ENCODE data around the gene GIPC2.

The GIPC2 gene

DNA sequence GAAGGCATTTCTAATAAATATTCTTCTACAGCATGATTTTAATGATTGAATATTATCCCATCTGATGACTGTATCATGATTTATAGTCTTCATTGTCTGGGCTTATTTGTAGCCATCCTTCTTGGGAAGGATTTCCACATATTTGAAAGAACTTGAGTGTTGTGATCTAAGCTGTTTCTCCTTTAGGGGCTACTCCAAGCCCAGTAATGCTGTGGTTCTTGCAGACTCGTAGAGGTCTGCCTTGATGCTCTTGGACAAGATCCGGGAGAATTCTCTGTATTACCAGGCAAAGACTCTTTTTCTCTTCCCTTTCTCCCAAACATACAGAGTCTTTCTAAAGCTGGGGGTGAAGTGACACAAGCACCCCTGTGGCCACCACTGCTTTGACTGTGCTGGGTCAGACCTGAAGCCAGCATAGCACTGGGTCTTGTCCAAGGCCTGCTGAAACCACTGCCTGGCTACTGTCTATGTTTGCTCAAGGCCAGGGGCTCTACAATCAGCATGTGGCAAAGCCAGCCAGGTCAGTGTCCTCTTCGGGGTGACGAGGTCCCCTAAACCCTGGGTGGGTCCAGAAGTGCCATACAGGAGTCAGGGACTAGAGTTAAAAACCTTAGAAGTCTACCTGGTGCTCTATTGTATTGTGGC, 107.4 kb downstream of the GIPC2 start:
- peak; percentile 51 for DNase-seq

- no peak for DNase-seq
These were observed 109.4 kb downstream of the GIPC2 start for GRCh38 chr1:78155121-78155520.

GRCh38 chr1:78156805-78157521, 111.2 kb downstream of the GIPC2 start:
- peak; percentile 97 for DNase-seq

- peak; percentile 56 for DNase-seq
These were observed 120.0 kb downstream of the GIPC2 start for GRCh38 chr1:78165816-78166215.

DNA sequence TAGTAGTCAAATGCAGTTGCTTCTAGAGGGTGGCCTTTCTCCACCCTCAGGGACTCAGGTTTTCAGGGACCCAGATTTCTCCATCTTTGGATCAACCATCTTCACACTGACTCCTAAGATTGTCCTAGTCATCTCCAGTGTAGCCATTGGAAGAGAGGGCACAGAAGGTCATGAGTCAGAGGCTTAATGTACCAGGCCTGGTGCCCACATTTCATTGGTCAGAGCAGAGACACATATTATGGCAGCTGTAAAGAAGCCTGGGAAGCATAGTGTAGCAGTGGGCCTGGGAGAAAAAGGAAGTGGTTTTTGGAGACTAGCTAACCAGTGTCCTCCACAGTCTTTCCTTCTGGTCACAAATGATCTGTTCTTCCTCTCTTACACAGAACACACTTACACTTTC, 122.5 kb downstream of the GIPC2 start:
- no peak for DNase-seq

DNA sequence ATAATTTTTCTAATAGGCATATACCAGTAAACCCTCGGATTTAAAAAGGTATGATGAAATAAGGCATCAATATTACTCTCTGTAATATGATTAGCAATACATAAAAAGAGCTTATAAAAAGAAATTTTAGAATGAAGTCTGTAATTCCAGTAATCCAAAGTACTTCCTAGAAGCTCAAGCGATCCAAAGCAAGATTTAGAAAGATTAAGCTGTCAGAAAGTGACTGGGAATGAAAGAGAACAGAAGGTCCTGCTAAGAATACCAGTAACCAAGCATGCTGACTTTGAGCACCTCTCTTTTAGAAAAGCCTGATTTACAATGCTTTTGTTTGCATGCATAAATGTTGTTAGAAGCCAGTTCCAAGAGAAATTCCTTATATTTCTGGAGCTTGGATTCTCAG, 125.1 kb downstream of the GIPC2 start:
- no peak for DNase-seq

GRCh38 chr1:78171736-78172590, 126.2 kb downstream of the GIPC2 start:
- DNase-seq = peak; percentile 74

GRCh38 chr1:78176448-78176847, 130.7 kb downstream of the GIPC2 start:
- peak; percentile 96 for DNase-seq

DNA sequence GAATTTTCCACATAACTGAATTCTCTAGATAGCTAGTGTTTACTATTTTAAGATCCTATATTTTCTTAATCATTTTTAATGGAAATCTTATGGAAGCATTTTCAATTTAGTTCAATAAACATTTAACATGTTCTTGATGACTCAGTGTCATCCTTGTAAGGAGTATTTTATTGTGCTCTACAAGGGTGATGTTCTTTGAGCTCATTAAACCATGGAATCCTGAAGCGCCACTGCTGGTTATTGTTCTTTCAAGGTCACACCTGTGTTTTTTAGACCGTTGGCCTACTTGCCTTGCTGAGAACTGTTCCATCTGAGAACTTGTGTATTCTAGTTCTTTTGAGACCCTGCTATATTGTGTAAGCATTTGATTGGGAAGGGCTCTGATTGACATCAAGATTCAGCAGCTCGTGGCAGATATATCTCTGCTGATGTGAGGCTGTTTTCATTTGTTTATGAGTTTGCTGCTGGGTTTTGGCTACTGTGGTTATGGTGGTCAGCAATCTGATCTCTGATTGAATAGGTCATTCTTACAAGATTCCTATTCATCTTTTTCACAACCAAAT, 132.0 kb downstream of the GIPC2 start:
- DNase-seq = no peak

DNA sequence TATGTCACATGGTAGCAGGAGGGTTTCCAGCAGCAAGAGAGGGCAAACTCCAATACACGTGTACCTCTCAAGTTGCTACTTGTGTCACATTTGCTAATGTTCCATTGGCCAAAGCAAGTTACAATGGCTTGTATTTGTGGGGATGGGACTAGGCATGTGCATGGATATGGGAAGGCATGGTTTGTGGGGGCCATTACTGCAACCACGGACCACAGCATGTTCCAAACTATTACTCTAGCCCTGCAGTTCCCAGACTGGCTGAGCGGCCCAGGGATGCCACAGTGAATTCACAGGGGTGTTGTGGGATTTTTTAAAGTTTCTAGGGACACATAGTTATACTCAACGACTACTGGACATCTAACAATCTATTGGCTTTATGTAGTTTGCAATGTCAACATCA, 133.1 kb downstream of the GIPC2 start:
- DNase-seq = no peak

GRCh38 chr1:78184460-78185072, 138.8 kb downstream of the GIPC2 start:
- DNase-seq = no peak

Measured in fibroblast of upper back skin (primary cell).